Skin epidermis (tissue), 12 donors: ENCODE measurements around the gene MFSD6.
A peak's percentile ranks its signal among the peaks of the same experiment; 100 is the strongest.

Experiments used
- H3K27ac ChIP-seq, 21 experiments: fragments of 200-600 bp; sonication (generic) in 11 of 21; one replicate each; pipeline ENCODE4 v1.5.0; 2020; ENCODE audit warnings: mild to moderate bottlenecking in 3 of 21, inconsistent platforms in 2 of 21, moderate library complexity in 2 of 21
- H3K4me3 ChIP-seq, 7 experiments: fragments of 200-600 bp; sonication (generic) in 2 of 7; one replicate each; pipeline ENCODE4 v1.5.0; 2020; ENCODE audit warnings: inconsistent platforms in 2 of 7, mild to moderate bottlenecking in 2 of 7, moderate library complexity in 1 of 7

The MFSD6 gene

DNA sequence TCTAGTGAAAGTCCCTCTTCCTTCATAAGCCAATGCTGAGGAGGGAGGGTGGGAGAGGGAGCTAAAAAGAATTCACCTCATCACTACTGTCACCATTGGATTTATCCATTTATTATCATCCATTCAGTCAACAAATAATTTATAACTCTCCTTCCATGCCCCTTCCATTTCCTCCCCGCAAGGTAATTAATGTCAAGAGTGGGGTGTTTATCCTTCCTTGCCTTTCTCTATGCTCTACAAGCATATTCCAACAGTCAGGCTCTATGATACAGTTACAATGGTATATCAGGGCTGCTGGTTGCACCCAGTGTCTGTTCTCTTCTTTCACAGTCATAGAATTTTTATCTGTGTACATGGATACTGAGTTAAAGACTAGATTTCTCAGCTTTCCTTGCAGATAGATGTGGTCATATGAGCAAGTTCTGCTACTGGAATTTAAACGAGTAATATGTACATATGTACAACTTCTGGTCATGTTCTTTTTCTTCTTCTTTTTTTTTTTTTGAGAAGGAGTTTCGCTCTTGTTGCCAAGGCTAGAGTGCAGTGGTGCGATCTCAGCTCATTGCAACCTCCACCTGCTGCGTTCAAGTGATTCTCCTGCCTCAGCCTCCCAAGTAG, 5.1 kb upstream of the MFSD6 start:
- no peak overlapping the region for H3K4me3 ChIP-seq
- H3K27ac ChIP-seq: no peak overlapping the region

DNA sequence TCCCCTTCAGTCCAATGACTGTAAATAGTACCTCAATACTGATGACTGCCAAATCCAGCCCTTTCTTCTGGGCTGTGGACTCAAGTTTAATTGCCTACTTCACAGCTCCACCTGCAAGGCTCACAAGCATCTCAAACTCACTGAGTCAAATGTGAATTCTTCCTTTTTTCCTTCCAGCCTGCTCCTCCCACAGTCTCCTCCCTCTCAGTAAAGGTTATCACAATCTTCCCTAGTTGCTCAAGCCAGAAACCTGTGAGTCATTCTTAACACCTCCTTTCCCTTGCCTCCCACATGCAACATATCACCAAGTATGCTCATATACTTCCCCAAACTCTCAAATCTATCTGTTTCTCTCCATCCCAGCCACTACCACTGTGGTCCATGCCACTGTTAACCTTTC, 3.7 kb upstream of the MFSD6 start:
- peak overlapping the region in 9 of 21 experiments; percentile 6 to 73 (median 35) for H3K27ac ChIP-seq

DNA sequence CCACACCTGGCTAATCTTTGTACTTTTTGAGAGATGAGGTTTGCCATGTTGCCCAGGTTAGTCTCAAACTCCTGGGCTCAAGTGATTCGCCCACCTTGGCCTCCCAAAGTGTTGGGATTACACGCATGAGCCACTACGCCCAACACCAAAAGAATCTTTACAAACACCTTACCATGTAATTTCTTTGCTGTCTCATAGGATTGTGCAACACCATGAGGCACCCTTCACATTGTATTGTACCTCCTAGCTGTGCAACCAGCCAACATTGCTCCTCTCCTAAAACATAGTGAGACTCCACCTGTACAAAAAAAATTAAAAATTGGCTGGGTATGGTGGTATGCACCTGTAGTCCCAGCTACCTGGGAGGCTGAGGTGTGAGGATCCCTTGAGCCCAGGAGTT, 3.1 kb upstream of the MFSD6 start:
- H3K4me3 ChIP-seq: no peak overlapping the region

More for the DNA sequence above, 3.7 kb upstream of the MFSD6 start:
- H3K4me3 ChIP-seq: no peak overlapping the region

DNA sequence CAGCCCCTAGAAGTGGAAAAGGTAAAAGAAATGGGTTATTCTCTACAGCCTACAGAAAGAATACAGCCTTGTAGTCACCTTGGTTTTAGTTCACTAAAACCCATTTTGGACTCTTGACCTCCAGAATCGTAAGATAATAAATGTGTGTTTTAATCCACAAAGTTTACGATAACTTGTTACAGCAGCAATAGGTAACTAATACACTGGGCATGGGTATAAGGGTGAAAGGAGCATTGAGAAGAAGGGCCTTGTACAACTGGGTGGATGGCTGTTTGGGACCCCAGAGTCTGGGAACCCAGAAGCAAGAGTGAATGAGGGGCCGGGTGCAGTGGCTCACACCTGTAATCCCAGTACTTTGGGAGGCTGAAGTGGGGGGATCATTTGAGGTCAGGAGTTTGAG, 2.2 kb upstream of the MFSD6 start:
- no peak overlapping the region for H3K4me3 ChIP-seq
- H3K27ac ChIP-seq: no peak overlapping the region

More for the DNA sequence above, 3.1 kb upstream of the MFSD6 start:
- peak overlapping the region in 8 of 21 experiments; percentile 6 to 73 (median 46) for H3K27ac ChIP-seq

DNA sequence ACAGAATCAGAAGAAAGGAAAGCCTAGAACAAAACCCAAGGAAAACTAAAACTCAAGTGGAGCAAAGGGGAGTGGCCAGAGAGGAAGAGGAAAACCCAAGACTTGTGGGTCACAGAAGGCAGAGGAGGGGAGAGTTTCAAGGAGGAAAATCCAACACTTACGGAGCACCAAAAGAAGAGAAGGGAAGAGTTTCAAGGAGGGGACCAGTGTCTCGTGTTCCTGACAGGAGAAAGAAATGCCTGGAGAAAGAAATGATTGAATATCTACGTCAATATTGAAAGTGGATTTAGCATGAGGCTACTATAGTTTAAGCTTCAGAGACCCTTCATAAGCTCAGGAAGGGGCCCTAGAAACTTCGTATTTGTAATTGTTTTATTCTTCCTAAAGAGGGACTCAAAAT, 1.4 kb upstream of the MFSD6 start:
- H3K27ac ChIP-seq: peak overlapping the region in 11 of 21 experiments; percentile 82 to 98 (median 91)
- no peak overlapping the region for H3K4me3 ChIP-seq

DNA sequence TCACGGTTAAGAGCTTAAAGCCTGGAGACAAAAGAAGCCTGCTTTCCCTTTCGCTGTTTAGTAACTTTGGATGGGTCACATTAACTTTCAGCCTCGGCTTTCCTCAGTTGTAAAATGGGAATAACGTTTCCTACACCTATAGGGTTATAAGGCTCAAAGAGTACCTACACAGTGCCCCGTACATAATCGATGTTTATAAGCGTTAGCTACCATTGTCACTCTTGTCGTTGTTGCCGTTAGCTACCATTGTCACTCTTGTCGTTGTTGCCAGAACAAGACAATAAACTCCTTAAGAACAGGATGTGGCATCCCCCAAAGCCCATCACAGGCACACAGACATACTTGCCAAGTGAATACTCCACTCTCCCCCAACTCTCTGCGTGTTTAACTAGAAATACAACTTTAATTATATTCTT, 901 bp upstream of the MFSD6 start:
- peak overlapping the region in 6 of 7 experiments; percentile 55 to 85 (median 76) for H3K4me3 ChIP-seq
- peak overlapping the region in 20 of 21 experiments; percentile 82 to 98 (median 94) for H3K27ac ChIP-seq

DNA sequence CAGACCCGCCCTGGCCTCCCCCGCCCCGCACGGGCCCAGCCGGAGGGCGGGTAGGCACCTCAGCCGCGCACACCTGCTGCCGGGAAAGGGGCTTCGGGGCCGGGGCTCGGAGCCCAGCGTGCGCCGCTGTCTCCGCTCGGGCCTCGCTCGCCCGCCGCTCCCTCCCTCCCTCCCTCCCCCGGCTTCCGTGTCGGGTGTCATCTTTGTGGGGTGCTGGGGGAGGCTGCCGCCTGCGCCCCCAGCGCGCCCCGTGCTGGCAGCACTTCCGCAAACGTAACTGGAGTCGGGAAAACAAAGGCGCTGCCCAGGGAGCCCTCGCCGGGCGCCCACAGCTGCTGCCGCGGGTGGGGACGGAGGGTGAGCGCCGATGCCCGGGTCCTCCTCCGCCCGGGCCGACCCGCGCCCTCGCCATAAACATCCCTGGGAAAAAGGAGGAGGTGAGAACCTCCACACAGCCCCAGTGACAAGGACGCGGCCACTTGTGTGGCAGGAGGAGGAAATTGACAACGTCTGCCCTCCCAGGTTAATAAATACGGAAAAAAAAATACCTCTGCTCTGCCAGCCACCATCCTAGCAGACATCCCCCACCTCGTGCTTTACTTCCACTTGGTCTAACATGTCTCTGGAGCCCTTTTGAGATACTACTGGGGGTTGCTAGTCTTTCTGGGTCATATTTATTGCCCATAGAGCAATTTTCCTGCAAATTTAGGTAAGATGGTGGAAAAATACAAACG, 550 bp downstream of the MFSD6 start:
- Histone ChIP-seq H3K4me3 (peak overlapping the region; percentile 55 to 85 (median 75)), H3K27ac (peak overlapping the region; percentile 82 to 98 (median 94))

DNA sequence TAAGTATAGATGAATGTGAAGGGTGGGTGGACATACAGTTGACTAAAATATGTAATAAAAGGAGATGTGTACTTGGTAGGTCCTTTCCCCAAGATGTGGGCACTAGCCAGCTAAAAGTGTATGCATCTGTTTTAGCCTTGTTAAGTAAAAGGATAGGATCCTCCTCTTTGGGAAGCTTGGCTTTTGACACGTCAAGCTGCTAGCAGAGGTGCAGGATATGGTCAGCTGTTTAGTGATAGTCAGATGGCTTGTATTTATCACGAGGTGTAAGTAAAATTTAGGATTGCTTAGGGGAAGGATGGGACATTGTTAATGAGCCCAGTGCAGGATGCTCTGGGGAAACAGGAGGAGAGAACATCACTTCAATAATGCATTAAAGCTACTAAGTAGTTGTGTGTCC, 1.5 kb downstream of the MFSD6 start:
- Histone ChIP-seq H3K4me3 (peak overlapping the region in 5 of 7 experiments; percentile 55 to 85 (median 81)), H3K27ac (peak overlapping the region in 15 of 21 experiments; percentile 82 to 98 (median 94))

DNA sequence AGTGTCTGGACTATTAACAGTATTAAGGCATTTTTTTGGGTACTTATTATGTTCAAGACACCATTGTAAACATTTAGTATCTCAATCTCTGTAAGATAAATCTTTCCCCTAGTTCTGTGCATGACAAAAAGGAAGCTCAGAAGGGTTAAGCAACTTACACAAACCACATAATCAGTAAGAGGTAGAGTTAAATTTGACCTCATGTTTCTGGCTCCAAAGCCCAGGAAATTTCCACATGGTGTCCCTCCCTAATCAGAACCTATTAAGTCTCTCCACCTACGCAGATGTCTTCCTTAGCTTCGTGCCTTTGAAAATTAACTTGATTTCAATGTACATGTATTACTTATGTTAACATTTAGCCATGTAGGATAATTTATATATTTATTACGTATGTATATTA, 2.0 kb downstream of the MFSD6 start:
- Histone ChIP-seq H3K4me3 (peak overlapping the region in 1 of 7 experiments; percentile 55), H3K27ac (peak overlapping the region in 3 of 21 experiments; percentile 16 to 94 (median 87))

DNA sequence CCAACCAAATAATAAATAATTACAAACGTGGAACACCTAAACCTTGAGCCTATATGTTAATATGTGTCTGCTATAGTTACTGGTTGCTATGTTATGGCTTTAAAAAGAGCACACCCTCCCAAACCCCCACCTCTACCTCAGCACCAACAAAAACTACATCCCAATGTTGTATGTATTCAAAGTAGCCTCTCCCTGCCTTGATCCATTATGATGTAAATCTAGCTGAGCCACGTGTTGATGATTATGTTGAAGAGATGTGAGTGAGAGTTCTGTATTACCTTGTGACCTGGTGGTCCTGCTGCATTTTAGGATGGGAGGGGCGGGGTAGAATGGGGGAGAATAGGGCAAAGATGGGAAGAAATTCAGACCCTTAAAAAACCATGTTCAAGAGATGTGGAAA, 4.8 kb downstream of the MFSD6 start:
- peak overlapping the region in 15 of 21 experiments; percentile 1 to 70 (median 36) for H3K27ac ChIP-seq
- no peak overlapping the region for H3K4me3 ChIP-seq

DNA sequence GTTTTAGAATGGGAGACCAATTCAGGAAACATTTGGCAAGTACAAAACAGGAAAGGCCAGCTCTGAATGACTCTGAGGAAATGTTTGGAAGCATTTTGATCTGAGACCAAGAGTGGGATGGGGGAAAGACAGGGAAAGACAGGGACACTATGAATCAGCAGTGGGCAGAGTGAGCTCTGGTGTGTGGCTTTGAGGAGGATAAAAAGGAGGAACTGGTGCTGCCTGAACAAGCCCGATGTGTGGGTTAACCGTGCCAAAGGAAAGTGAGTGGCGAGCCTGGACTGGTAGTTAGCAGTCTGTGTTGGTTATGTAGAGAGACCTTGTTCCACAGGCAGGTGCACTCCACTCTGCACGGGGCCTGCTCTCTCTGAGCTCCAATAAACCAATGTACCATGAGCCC, 5.3 kb downstream of the MFSD6 start:
- Histone ChIP-seq H3K27ac (peak overlapping the region in 17 of 21 experiments; percentile 1 to 70 (median 53)), H3K4me3 (no peak overlapping the region)

DNA sequence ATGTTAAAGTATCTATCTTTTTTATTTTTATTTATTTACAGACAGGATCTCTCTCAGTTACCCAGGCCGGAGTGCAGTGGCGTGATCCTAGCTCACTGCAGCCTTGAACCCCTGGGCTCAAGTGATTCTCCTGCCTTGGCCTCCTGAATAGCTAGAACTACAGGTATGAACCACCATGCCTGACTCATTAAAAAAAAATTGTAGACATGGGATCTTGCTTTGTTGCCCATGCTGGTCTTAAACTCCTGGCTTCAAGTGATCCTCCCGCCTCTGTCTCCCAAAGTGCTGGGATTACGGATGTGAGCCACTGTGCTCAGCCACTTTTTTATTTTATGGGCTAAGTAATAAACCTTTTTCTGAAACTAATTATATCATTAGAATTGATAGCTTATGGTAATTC, 7.1 kb downstream of the MFSD6 start:
- Histone ChIP-seq H3K27ac (peak overlapping the region in 4 of 21 experiments; percentile 18 to 69 (median 52)), H3K4me3 (no peak overlapping the region)

DNA sequence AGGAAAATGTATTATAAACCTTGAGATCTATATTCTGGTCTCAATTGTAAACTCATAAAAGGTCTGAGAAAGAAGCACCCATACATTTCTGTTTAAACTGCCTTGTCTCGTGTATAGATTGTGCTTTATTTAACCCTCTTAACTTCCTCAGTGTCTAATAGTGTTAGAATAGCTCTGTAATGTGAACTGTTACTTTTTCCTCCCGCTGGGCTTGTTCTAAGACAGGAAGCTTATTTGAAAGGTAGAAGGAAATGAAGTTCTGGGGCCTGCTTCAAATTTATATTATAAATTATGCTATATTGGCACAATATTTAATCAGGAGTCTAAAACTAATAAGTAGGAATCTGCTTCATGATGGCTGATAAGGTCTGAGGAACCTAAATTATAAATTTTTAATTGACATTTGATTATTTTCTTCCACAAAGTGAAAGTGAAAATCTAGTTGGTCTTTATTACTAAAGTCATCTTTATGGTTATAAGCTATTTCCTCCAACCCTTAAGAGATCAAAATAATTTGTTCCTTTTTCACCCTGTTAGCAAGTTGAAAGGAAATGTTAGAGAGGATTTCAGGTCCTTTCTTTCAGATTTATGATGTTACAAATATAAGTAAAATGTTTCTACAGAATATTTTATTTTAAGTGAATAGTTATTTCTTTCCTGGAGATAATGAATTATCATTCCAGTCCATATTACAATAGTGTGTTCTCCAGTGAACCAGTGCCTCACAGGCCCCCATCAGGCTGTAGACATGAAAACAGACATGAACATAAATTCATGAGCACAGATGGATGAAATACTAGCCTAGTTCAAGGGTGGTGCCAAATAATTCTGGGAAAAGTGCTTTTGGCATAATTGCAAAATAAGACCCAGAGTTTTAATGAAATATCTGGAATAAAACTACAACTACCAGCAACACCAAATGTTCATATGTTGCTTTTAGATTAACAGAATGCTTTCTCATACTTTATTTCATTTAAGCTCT, 7.9 kb downstream of the MFSD6 start:
- Histone ChIP-seq H3K27ac (peak overlapping the region in 12 of 21 experiments; percentile 4 to 69 (median 41)), H3K4me3 (no peak overlapping the region)

DNA sequence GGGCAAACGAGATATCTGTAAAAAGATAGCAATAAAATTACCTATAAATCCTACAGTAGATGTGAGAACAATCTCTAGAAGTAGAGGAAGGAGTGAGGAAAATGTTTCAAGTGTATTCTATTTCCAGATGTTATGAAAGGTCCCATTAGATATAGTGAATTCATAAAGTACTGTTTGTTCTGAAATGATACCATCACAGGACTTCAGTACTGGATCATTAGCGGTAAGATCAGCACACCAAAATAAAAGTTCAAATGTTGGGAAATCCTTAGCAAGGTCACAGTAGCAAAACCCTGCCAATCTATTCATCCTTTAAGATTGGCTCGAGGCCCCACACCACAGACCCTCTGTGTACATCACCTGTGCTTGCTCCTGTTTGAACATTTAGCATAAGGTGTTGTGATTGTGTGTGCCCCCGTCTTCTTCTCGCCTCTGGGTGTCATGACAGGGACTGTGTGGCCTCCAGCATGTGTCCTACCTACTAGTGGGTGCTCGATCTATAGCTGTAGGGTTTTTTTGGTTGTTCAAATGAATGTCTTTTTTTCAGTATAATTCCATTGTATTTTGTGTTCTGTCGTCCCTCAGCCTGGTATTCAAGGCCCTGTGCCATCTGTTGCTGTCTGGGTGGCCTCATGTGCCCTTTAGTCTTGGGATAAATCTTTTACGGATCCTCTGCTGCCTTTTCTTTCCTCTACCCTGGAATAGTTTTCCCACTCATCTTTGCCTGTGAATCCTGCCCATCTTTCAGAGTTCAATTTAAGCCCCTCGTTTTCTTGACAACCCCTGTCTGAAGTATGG, 9.1 kb downstream of the MFSD6 start:
- no peak overlapping the region for H3K4me3 ChIP-seq
- H3K27ac ChIP-seq: peak overlapping the region in 5 of 21 experiments; percentile 27 to 69 (median 56)

DNA sequence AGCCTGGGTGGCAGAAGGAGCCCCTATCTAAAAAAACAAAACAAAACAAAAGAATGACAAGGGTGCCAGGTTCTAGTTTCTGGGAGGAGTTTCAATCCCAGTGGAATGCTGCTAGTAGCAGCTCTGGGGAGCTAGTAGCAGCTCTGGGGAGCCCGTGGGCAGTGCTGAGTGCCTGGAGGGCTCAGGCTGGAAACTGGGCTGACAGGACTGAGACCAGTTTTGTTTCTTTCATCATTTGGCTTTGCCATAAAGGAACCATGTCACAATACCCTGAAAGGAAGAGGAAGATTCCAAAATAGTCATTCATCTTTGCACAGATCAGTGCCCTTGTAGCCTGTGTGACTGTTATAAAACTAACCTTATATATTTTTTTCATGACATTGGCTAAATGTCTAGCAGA, 10.6 kb downstream of the MFSD6 start:
- H3K4me3 ChIP-seq: no peak overlapping the region
- peak overlapping the region in 5 of 21 experiments; percentile 4 to 63 (median 37) for H3K27ac ChIP-seq

DNA sequence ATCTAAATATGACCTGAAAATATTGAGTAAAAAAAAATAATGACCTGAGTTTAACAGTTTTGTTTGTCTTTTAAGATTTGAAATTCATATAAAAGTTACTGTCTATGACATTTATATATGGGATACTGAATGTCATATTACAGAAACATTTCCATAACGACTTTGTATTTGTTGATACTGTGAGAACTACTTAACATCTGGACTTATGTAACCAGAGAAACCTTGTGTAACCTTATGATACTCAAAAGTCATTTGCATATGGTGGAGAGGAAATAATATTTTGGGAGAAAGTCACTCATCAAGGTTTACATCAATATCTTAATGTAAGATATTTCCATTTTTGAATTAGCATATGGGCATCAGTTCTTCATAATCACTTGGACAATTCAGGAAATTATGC, 12.6 kb downstream of the MFSD6 start:
- Histone ChIP-seq H3K4me3 (no peak overlapping the region), H3K27ac (no peak overlapping the region)

DNA sequence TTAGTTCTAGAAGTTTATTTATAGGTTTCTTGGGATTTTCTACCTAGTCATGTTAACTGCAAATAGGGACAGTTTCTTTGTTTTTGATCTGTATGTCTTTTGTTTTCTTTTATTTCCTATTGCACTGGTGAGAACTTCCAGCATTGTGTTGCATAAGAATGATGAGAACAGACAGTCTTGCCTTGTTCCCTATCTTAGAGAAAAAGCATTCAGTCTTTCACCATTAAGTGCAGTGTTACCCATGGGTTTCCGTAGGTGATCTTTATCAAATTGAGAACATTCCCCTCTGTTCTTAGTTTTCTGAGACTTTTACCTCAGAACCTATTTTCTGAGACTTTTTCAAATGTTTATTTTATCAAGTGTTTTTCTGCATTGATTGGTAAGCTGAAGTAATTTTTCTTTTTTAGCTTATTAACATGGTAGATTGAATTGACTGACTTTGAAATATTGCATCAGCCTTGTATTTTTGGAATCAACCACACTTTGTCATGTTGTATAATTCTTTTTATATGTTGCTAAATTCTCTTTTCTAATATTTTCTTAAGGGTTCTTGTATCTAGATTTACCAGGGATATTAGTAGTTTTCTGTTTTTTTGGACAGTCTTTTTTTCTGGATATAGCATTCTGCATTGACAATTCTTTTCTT, 17.2 kb downstream of the MFSD6 start:
- no peak overlapping the region for H3K4me3 ChIP-seq
- H3K27ac ChIP-seq: no peak overlapping the region

DNA sequence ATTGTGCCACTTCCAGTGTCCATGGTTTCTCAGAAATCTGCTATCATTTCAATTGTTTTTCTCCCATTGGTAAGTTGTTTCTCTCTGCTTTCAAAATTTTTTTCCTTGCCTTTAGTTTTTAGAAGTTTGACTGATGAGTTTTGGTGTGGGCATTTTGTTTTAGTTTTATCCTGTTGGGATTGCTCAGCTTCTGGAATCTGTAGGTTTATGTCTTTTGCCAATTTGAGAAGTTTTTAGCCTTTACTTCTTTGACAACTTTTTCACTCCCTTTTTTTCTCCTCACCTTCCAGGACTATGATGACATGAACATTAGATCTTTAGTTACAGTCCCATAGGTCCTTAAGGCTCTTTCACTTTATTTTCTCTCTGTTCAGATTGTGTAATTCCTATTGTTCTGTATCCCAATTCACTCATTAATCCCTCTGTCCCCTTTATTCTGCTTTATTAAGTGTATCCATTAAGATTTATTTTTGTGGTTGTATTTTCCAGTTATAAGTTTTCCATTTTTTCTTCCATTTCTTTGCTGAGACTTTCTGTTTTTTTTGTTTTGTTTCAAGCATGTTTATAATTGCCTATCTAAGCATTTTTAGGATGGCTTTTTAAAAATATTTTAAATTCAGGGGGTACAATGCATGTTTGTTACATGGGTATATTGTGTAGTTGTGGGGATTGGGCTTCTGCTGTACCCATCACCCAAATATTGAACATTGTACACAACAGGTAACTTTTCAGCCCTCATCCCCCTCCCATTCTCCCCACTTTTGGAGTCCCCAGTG, 17.9 kb downstream of the MFSD6 start:
- no peak overlapping the region for H3K4me3 ChIP-seq
- H3K27ac ChIP-seq: no peak overlapping the region
